Activated naive CD4-positive, alpha-beta T cell treated with anti-CD3 and anti-CD28 coated beads, Interleukin-2, amount 10 ng/mL, durations not matched to agents 7 days and 5 days (primary cell): ENCODE data around the gene LHCGR.
"Not testable (repeated sequence)": the region's sequence is repeated elsewhere in the genome, so short reads cannot be mapped to it uniquely, and the experiment has no call there.

ENCODE experiments used
- CTCF ChIA-PET: fragments of 350-600 bp; sonication (Branson Sonifier 250); formaldehyde crosslinking; loops from one replicate; lab custom pipeline; 2021; ENCODE audit warnings: antibody characterized with exemption; lab: Charles Lee
- DNase-seq: peaks from one replicate; pipeline ENCODE4 v3.0.0-alpha.2; 2020
- H3K27ac Mint-ChIP-seq: one replicate; pipeline ENCODE4 v1.8.0; 2021; ENCODE audit warnings: mild to moderate bottlenecking, moderate library complexity, mixed read lengths
- H3K27me3 Mint-ChIP-seq: one replicate; pipeline ENCODE4 v1.8.0; 2021; ENCODE audit warnings: mild to moderate bottlenecking, mixed read lengths
- H3K36me3 Mint-ChIP-seq: one replicate; pipeline ENCODE4 v1.8.0; 2021; ENCODE audit warnings: mixed read lengths
- H3K4me1 Mint-ChIP-seq: one replicate; pipeline ENCODE4 v1.8.0; 2021; ENCODE audit warnings: mixed read lengths
- H3K4me3 Mint-ChIP-seq: one replicate; pipeline ENCODE4 v1.8.0; 2021; ENCODE audit warnings: mild to moderate bottlenecking, moderate library complexity, mixed read lengths
- H3K9me3 Mint-ChIP-seq: one replicate; pipeline ENCODE4 v1.8.0; 2021; ENCODE audit warnings: mixed read lengths

The LHCGR gene

GRCh38 chr2:48760826-48761225 is 5.3 kb upstream of the LHCGR start:
- peaks cover 2% of the 10 kb centered on the region for H3K9me3 Mint-ChIP-seq
- CTCF ChIA-PET: no interaction called here
- H3K4me3 Mint-ChIP-seq: no peak overlapping the region
- DNase-seq: no peak
- H3K36me3 Mint-ChIP-seq: no peaks in the 10 kb centered on the region
- H3K27ac Mint-ChIP-seq: no peak overlapping the region
- peaks cover 13% of the 10 kb centered on the region for H3K27me3 Mint-ChIP-seq
- no peaks in the 10 kb centered on the region for H3K4me1 Mint-ChIP-seq

DNA sequence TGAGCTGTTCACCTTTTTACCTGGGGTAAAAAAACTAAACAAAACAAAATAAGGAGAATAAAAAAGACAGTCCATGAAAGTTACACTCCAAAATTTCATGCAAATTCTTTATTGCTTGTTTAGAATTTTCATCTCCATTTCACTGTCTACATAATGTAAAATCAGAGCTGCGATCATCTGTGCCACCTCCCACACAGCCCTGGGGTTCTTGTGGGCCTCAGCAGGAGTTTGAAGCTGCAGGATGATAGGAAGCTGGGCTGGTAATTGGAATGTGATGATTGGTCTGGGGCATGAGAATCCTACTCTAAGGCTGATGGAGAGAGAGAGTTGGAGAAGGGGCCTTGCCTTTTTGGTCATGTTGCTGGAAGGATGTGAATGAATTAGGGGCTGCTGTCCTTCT is 4.2 kb upstream of the LHCGR start:
- H3K4me3 Mint-ChIP-seq: no peak overlapping the region
- H3K9me3 Mint-ChIP-seq: peaks cover 2% of the 10 kb centered on the region
- H3K36me3 Mint-ChIP-seq: no peaks in the 10 kb centered on the region
- CTCF ChIA-PET: no interaction called here
- no peak for DNase-seq
- H3K27me3 Mint-ChIP-seq: peaks cover 24% of the 10 kb centered on the region
- H3K27ac Mint-ChIP-seq: no peak overlapping the region
- no peaks in the 10 kb centered on the region for H3K4me1 Mint-ChIP-seq

DNA sequence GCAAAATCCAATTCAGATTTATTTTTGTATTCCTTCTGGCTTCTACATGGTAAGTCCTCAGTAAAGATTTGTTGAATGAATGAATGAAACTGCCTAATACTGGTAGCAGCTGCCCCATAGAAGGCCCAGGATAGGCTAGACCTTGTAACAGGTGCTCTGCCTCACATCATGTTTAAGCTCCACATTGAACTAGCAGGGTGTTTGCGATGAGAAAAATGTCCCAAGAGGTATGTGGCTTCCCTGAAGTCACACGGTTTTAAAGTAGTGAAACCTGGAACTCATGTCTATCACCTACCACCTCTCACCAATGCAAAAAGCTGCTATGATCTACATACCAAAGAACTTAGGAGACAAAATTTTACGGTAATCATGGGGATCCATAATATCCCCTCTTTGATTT is 765 bp upstream of the LHCGR start:
- H3K4me1 Mint-ChIP-seq: peaks cover 3% of the 10 kb centered on the region
- no peaks in the 10 kb centered on the region for H3K36me3 Mint-ChIP-seq
- H3K27me3 Mint-ChIP-seq: peaks cover 31% of the 10 kb centered on the region
- H3K9me3 Mint-ChIP-seq: no peaks in the 10 kb centered on the region
- no peak for DNase-seq
- no peak overlapping the region for H3K4me3 Mint-ChIP-seq
- H3K27ac Mint-ChIP-seq: no peak overlapping the region
- CTCF ChIA-PET: no interaction called here

GRCh38 chr2:48754874-48755273 is 650 bp downstream of the LHCGR start:
- H3K4me3 Mint-ChIP-seq: no peak overlapping the region
- no peaks in the 10 kb centered on the region for H3K36me3 Mint-ChIP-seq
- CTCF ChIA-PET: no interaction called here
- H3K4me1 Mint-ChIP-seq: peaks cover 3% of the 10 kb centered on the region
- no peak for DNase-seq
- H3K27me3 Mint-ChIP-seq: peaks cover 31% of the 10 kb centered on the region
- no peak overlapping the region for H3K27ac Mint-ChIP-seq
- no peaks in the 10 kb centered on the region for H3K9me3 Mint-ChIP-seq

DNA sequence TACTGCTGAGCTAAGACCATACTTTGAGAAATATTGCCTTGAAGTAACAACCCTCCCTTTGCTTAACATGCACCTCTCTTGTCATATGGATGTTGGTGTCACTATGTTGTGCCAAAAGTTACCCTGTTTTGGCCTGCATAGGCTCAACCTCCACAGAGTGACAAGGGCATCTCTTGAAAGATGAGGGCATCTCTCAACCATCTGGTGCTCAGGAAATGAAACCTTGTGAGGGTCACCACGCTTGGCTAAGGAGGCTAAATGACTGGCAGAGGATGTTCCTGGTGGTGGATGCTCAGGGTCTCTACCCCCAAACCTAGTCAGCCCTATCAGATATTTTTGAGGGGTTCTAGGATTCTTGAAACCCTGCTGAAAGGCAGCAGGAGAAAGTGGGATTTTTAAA is 2.3 kb downstream of the LHCGR start:
- no peak overlapping the region for H3K27ac Mint-ChIP-seq
- H3K9me3 Mint-ChIP-seq: no peaks in the 10 kb centered on the region
- H3K4me3 Mint-ChIP-seq: no peak overlapping the region
- H3K36me3 Mint-ChIP-seq: no peaks in the 10 kb centered on the region
- H3K27me3 Mint-ChIP-seq: peaks cover 31% of the 10 kb centered on the region
- DNase-seq: no peak
- CTCF ChIA-PET: no interaction called here
- H3K4me1 Mint-ChIP-seq: peaks cover 3% of the 10 kb centered on the region

GRCh38 chr2:48750128-48750739 is 5.3 kb downstream of the LHCGR start:
- no peak overlapping the region for H3K27ac Mint-ChIP-seq
- no peak for DNase-seq
- H3K4me3 Mint-ChIP-seq: no peak overlapping the region
- CTCF ChIA-PET: no interaction called here
- H3K9me3 Mint-ChIP-seq: no peaks in the 10 kb centered on the region
- H3K4me1 Mint-ChIP-seq: peaks cover 3% of the 10 kb centered on the region
- peaks cover 12% of the 10 kb centered on the region for H3K27me3 Mint-ChIP-seq
- H3K36me3 Mint-ChIP-seq: no peaks in the 10 kb centered on the region

DNA sequence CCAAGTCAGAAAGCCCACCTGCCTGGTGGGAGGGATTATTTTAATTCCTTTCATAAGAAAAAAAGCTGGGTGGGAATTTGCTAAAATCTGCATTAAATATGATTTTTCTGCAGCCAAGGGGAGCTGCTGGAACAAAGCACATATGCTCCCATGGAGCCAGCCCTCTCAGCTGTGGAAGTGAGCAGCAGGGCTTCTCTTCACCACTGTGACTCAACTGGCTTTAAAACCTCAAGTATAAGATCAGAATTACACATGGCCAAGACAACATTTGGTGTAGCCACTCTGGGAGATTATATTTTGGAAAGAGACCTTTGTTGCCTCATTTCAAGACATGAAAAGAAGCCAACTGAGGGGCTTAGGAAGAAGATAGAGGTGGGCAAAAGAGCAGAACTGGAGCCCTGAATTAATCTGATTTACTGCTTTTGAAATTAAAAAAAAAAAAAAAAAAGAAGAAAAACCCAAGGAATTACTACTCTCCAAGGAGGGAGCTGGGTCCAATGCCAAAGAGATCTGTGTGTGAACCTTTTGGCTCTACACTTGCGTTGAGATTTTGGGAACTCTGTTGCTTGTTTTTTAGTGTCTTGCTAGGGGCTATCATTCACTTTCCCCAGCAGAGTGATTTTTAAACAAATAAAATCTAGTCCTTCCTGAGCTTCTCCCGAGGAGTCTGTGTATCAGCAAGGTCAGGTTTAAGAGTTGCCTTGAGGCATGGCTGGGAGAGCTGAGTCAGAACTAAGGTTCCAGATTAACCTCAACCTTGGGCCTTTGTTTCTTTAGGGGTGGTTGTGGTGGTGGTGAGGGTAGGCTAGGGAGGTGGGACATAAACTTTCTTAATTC is 6.0 kb downstream of the LHCGR start:
- Mint-ChIP-seq H3K27ac (no peak overlapping the region), H3K27me3 (peaks cover 6% of the 10 kb centered on the region), H3K36me3 (no peaks in the 10 kb centered on the region), H3K9me3 (no peaks in the 10 kb centered on the region), H3K4me1 (peaks cover 3% of the 10 kb centered on the region), H3K4me3 (no peak overlapping the region)
- CTCF ChIA-PET: no interaction called here
- DNase-seq: no peak

DNA sequence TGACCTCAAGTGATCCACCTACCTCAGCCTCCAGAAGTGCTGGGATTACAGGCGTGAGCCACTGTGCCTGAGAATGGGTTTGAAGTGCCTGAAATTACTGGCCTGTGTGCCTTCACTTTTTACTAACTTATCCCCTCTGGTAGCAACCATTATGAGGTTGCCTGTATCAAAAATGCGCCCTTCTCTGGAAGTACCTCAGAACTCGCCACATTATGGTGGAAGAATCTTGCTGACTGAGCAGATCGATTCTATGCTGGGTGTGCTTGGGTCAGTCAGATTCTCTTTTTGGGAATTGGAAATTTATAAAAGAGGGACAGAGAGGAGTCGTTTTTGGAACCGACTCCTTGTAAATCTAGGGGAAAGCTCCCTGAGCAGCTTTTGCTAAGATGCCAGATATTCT is 8.2 kb downstream of the LHCGR start:
- Mint-ChIP-seq H3K9me3 (no peaks in the 10 kb centered on the region), H3K4me1 (peaks cover 2% of the 10 kb centered on the region), H3K36me3 (no peaks in the 10 kb centered on the region), H3K27me3 (no peaks in the 10 kb centered on the region), H3K27ac (no peak overlapping the region), H3K4me3 (no peak overlapping the region)
- DNase-seq: no peak
- CTCF ChIA-PET: no interaction called here

- CTCF ChIA-PET, H3K27me3 Mint-ChIP-seq, DNase-seq, H3K9me3 Mint-ChIP-seq, H3K36me3 Mint-ChIP-seq, H3K4me3 Mint-ChIP-seq, H3K4me1 Mint-ChIP-seq, H3K27ac Mint-ChIP-seq: not testable (repeated sequence)
Observed at GRCh38 chr2:48739236-48739635, 16.3 kb downstream of the LHCGR start.

GRCh38 chr2:48738806-48739205 is 16.7 kb downstream of the LHCGR start:
- Mint-ChIP-seq H3K4me3 (no peak overlapping the region), H3K27me3 (no peaks in the 10 kb centered on the region), H3K4me1 (no peaks in the 10 kb centered on the region), H3K9me3 (peaks cover 1% of the 10 kb centered on the region), H3K36me3 (no peaks in the 10 kb centered on the region), H3K27ac (no peak overlapping the region)
- DNase-seq: no peak
- CTCF ChIA-PET: no interaction called here

DNA sequence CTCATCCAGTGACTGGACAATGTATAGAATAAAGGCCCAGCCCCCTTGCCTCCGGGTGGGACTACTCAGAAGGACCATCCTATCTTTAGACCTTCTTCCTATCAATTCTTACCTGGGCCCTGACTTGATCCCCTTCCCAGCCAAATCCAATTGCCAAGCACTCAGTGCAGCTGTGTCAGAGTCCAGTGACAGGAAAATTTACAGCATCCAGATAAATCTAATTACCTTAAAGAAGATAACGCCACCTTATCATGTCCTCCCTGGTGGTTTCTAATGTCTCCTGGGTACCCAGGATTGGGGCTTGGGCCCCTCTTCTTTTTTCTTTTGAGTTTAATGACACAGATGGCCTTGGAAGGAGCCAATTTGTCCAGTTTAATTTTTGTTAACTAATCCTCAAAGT is 19.3 kb downstream of the LHCGR start:
- Mint-ChIP-seq H3K36me3 (no peaks in the 10 kb centered on the region), H3K27me3 (peaks cover 4% of the 10 kb centered on the region), H3K27ac (no peak overlapping the region), H3K4me1 (no peaks in the 10 kb centered on the region), H3K4me3 (no peak overlapping the region), H3K9me3 (peaks cover 1% of the 10 kb centered on the region)
- no peak for DNase-seq
- CTCF ChIA-PET: no interaction called here

DNA sequence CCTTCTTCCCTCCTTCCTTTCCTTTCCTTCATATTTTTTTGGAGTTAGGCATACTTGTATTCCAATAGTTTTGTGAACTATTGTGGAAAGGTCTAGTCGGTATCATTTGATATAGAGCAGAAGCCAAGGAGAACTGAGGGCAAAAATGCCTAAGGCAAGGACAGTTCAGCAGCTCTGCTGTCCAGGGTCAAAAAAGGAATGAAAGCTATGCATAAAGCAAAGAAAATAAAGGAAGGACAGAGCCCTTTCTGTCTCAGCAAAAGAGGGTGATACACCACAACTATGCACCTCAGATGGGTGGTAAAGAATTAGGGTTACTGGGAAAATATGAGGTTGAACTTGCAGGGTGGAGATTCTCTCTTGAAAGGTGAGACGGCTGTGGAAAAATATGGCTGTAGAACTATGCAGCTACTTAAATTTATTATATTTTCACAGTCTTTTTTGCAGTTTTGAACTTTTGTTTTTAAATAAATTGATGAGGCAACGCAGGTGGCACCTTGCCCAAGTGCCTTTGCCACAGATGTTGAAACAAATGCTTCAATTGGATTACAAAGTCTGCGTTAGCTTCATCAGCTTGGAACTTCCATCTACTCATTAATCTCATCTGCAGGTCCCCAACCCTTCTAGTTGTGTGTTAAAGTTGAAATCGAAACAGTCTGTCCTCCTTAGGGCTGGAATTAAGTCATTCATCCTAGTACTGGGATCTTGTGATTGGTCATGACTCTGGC is 20.8 kb downstream of the LHCGR start:
- no peak for DNase-seq
- Mint-ChIP-seq H3K4me3 (no peak overlapping the region), H3K27ac (no peak overlapping the region), H3K9me3 (peaks cover 1% of the 10 kb centered on the region), H3K4me1 (no peaks in the 10 kb centered on the region), H3K27me3 (peaks cover 4% of the 10 kb centered on the region), H3K36me3 (no peaks in the 10 kb centered on the region)
- CTCF ChIA-PET: no interaction called here

- CTCF ChIA-PET: no interaction called here
- no peaks in the 10 kb centered on the region for H3K36me3 Mint-ChIP-seq
- H3K4me3 Mint-ChIP-seq: no peak overlapping the region
- no peaks in the 10 kb centered on the region for H3K4me1 Mint-ChIP-seq
- peaks cover 4% of the 10 kb centered on the region for H3K27me3 Mint-ChIP-seq
- no peaks in the 10 kb centered on the region for H3K9me3 Mint-ChIP-seq
- H3K27ac Mint-ChIP-seq: no peak overlapping the region
- no peak for DNase-seq
Observed at GRCh38 chr2:48733067-48733503, 22.4 kb downstream of the LHCGR start.

- Mint-ChIP-seq H3K4me3 (no peak overlapping the region), H3K4me1 (no peaks in the 10 kb centered on the region), H3K27ac (no peak overlapping the region), H3K27me3 (peaks cover 4% of the 10 kb centered on the region), H3K36me3 (no peaks in the 10 kb centered on the region), H3K9me3 (no peaks in the 10 kb centered on the region)
- no peak for DNase-seq
- CTCF ChIA-PET: no interaction called here
Observed at GRCh38 chr2:48728840-48729239, 26.7 kb downstream of the LHCGR start.

DNA sequence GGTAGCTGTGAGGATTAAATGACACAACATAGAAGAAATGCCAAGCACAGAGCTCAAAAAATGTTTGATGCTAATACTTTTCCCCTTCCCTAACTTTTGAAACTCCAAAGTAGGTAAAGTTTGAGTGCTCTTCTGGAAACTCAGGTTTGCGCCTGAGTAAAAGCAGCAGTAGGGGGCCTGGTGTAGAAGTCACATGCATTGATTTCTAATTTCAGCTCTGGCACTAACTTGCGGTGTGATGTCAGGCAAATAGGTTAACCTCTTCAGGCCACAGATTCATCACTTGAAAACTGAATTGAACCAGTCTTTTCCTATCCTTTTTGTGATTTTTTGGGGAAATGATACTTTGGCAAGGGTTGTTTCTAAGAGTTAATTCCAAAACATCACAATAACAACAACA is 27.2 kb downstream of the LHCGR start:
- H3K4me3 Mint-ChIP-seq: no peak overlapping the region
- no peaks in the 10 kb centered on the region for H3K9me3 Mint-ChIP-seq
- H3K4me1 Mint-ChIP-seq: no peaks in the 10 kb centered on the region
- H3K36me3 Mint-ChIP-seq: no peaks in the 10 kb centered on the region
- CTCF ChIA-PET: no interaction called here
- H3K27ac Mint-ChIP-seq: no peak overlapping the region
- no peak for DNase-seq
- H3K27me3 Mint-ChIP-seq: peaks cover 3% of the 10 kb centered on the region
